GM21723 (cell line): ENCODE data around the gene C1QTNF6.
A peak's percentile ranks its signal among the peaks of the same experiment; 100 is the strongest.

Experiments
- ATAC-seq: cut with Tn5 transposase; IDR thresholded peaks from one replicate; pipeline ENCODE4 v1.9.1; 2021; ENCODE audit warnings: mild to moderate bottlenecking, moderate library complexity; ENCODE audit not compliant: unreplicated experiment

Gene C1QTNF6

GRCh38 chr22:37224757-37225420, 36.8 kb upstream of the C1QTNF6 start:
- no peak for ATAC-seq

- ATAC-seq = peak; percentile 44
These were observed 36.0 kb upstream of the C1QTNF6 start for GRCh38 chr22:37223965-37224551.

- no peak for ATAC-seq
These were observed 34.5 kb upstream of the C1QTNF6 start for GRCh38 chr22:37222440-37222971.

DNA sequence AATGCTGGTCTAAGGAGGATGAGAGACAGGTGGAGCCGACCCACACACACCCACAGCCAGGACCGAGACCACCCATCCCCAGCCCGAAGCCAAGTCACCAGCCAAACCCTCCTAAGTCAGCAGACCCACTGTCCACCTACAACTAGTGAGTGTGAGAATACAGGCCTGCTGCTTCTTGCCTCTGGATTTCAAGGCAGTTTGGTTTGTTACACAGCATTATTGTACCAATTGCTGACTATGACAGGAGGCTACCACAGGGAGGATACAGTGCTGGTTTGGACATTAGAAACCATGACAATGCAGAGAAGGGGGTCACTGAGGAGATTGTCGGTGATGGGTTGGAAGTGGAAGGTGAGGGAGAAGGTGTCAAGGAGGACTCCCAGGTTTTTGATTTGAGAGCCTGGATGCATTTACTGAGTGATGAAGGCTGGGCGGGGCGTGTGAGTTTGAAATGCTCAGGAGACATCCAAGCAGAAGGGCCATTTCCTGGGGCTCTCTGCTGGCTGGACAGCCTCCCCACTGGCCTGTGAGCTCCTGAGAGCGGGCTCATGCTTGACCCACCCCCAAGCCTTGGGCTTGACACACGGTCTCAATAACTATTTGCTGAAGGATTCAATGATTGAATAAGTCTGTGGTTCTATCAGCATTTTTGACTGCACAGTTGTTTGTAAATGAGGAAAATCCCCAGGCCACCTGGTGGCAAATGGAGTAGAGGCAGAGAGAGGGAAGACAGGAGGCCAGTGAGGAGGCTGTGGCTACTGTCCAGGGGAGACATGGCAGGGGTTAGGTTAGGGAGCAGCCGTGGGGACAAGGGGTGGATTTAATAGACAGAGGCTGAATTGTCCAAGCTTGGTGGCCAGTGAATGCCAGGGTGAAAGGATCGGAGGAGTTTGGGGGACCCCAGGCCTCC, 33.6 kb upstream of the C1QTNF6 start:
- no peak for ATAC-seq

DNA sequence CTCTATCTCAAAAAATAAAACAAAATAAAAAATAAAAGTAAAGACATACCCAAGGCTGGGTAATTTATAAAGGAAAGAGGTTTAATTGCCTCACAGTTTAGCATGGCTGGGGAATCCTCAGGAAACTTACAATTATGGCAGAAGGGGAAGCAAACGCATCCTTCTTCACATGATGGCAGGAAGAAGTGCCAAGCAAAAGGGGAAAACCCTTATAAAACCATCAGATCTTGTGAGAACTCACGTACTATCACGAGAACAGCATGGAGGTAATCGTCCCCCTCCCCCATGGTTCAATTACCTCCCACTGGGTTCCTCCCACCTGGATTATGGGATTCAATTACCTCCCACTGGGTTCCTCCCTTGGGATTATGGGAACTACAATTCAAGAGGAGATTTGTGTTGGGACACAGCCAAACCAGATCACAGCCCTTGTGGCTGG, 32.5 kb upstream of the C1QTNF6 start:
- ATAC-seq = no peak

GRCh38 chr22:37219533-37219932, 31.5 kb upstream of the C1QTNF6 start:
- ATAC-seq = peak; percentile 9

DNA sequence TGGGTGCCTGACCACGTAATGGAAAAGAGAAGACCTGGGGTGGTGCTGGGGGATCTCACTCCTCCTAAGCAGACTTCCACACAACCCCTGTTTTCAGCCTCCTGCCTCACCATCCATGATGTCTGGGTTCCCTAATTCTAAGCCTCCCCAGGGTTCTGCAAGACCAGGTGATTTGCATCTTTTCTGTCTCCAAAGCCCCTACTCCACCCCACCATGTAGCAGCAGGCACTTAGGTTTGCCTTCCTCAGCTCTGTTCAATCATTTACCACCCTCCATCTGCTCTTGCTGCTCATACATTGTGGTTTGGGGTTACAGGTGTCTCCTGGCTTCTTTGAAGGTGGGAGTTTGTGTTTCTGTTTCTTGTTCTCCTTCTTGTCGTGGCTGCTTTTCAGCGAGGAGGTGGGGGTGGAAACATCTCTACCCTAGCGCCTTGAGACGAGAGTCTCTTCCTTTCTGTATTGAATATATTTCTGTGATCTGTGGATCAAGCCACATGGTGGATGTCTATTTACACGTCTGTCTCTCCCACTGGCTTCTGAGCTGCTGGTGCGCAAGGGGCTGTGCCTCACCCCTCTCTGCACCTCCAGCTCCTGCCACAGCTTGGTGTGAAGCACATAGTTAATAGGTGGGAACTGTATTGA, 30.8 kb upstream of the C1QTNF6 start:
- peak; percentile 73 for ATAC-seq

GRCh38 chr22:37218399-37218770, 30.3 kb upstream of the C1QTNF6 start:
- no peak for ATAC-seq

GRCh38 chr22:37215890-37216289, 27.8 kb upstream of the C1QTNF6 start:
- no peak for ATAC-seq

- ATAC-seq = no peak
These were observed 26.6 kb upstream of the C1QTNF6 start for GRCh38 chr22:37214731-37215030.

DNA sequence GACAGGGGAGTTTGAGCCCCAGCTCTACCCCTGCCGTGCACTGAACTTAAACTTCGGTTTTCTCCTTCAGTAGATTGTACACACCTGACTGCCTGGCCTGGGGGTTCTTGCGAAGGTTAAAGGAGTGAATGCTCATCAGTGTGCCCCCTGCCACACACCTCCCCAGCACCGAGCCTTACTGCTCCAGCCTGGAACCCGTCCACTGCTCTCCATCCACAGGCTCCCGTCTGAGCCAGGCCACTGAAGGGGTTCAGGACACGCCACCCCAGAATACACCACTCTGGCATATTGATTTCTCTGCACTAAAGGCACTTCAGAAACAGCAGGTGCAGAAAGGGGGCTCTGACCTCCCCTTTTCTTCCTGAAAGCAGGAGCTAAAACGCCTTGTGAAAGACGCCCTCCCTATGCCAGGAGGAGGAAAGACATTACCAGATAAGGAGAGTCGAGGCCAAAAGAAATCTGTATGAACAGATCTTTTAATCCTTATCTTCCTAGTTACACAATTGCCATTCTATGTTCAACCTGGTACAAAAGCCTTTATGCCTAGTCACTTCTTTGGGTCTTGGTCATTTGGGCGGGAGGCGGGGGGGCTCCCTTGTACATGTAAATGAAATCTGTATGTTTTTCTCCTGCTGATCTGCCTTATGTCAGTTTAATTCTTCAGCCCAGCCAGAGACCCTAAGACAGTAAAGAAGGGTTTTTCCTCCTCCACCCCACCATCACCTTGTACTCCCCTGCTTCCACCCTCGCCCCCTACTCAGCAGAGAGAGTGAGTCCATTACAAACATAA, 26.1 kb upstream of the C1QTNF6 start:
- no peak for ATAC-seq

DNA sequence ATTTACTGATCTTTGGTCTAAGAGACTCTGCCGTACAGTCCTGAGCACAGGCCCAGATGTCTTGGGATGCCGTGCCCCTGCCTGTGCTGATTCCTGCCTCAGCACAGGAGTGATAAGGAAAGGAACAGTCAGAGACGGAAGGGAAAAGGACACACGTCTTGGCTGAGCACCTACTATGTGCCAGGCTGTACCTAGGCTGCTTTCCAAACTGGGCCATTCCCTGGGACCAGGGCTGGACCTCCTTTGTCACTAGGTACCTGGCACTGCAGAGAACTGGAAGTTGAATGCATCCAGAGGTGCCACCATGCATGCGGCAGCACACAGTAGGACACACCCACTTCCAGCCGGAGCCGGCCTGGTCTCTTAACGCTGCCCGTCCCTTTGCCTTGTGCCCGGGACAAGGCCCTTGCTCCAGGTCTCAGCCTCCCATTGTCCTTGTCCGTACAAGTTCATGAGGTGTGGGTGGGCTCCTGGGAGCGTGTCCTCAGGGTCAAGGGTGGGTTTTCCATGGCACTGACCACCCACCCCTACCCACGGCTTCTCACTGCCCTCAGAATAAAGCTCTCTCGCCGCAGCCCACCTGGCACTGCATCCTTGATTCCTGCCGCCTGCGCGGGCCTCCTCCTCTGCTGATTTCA, 25.3 kb upstream of the C1QTNF6 start:
- ATAC-seq = no peak

GRCh38 chr22:37212174-37212906, 24.3 kb upstream of the C1QTNF6 start, which contains the start of gene SSTR3:
Gene SSTR3, minus strand, starts transcription at chr22:37212477. Its CDS starts 4,674 bp downstream, at chr22:37207803.
- ATAC-seq = no peak

DNA sequence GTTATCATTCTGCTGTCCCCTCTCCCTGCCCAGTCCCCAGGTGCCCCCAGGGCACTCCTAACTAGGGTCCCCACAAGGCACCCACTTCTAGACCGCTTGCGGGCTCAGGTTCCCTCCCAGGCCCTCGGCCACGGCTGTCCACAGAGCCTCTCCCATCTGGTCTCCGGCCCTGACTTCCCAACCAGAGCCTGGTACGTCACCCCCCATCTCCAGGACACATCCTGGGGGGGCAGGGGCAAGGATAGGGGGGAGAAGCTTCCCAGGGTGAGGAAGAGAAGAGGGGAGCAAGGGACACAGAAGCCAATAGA, 23.8 kb upstream of the C1QTNF6 start:
- no peak for ATAC-seq

- no peak for ATAC-seq
These were observed 23.2 kb upstream of the C1QTNF6 start for GRCh38 chr22:37211075-37211865.

GRCh38 chr22:37210041-37210803, 22.2 kb upstream of the C1QTNF6 start:
- no peak for ATAC-seq

DNA sequence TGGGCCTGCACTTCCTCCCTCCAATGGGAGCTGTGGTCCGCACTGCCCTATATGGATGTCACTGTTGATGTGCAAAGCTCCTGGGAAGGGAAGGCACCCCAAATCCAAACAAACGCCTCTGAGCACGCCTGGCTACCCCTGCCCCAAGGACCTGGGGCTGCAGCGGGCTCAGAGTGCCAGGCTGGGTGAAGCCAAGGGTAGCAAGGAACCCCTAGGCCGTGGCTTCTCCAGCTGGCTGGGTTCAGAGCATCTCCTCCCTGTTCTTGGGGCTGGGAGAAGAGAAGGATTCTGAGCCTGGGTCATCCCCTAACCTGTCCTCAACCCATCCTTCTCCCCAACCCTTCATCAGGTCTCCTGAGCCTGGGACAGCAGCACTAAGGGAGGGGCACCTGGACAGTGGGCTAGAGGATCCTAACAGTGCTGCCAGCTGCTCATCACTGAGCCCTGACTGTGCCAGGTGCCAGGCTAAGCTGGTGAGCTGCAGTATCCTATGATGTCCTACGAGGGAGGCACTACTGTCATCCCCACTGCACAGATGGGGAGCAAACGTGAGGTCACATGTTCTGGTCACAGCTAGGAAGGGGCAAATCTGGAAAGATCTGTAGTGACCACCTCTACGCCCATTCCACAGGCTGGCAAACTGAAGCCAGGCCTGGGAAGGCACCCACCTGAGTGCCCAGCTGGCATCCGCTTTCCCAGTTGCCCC, 21.2 kb upstream of the C1QTNF6 start:
- no peak for ATAC-seq
